HG02610 (cell line): Measurements from ENCODE around the gene CHAC1.

Source experiments
- ATAC-seq: cut with Tn5 transposase; IDR thresholded peaks from one replicate; pipeline ENCODE4 v1.9.1; 2021; ENCODE audit warnings: mild to moderate bottlenecking, moderate library complexity; ENCODE audit not compliant: unreplicated experiment

The CHAC1 gene

GRCh38 chr15:40923551-40923950 is 29.7 kb upstream of the CHAC1 start:
- no peak for ATAC-seq

GRCh38 chr15:40925495-40925862 is 27.8 kb upstream of the CHAC1 start:
- no peak for ATAC-seq

DNA sequence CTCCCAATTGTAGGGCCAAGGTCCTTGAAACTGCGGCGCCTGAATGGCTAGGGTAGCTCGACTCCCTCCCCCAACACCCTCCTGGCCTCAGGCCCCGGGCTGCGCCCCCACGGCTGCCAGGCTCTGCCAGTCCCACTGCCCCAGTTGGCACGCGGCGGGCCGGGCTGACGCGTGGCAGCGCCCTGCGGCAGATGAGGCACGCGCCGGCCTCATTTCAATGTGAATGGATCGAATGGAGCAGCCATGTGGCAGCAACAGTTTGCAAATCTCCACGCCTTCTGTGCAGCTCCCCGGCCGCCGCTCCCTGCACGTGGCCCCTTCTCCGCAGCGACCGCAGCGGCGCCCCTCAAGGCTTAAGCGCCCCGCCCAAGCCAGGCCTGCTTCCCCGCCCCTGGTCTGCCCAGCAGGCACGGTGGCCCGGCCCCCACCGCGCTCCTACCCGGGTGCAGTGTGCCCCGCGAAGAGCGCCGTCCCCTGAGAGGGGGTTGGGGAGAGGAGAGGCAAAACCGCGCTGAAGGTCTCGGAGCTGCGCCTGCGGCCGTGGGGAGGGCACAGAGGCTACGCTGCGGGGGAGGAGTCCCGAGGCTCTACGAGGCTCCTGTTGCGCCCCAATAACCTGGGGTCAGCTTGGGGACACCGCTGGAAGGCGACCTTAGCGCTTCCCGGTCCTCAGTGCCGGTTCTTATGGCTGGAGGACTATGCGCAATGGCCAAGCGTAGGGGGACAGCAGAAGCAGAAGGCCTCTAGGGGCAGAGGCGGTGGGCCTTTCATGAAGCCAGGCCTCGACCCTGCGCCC is 27.2 kb upstream of the CHAC1 start:
- no peak for ATAC-seq

DNA sequence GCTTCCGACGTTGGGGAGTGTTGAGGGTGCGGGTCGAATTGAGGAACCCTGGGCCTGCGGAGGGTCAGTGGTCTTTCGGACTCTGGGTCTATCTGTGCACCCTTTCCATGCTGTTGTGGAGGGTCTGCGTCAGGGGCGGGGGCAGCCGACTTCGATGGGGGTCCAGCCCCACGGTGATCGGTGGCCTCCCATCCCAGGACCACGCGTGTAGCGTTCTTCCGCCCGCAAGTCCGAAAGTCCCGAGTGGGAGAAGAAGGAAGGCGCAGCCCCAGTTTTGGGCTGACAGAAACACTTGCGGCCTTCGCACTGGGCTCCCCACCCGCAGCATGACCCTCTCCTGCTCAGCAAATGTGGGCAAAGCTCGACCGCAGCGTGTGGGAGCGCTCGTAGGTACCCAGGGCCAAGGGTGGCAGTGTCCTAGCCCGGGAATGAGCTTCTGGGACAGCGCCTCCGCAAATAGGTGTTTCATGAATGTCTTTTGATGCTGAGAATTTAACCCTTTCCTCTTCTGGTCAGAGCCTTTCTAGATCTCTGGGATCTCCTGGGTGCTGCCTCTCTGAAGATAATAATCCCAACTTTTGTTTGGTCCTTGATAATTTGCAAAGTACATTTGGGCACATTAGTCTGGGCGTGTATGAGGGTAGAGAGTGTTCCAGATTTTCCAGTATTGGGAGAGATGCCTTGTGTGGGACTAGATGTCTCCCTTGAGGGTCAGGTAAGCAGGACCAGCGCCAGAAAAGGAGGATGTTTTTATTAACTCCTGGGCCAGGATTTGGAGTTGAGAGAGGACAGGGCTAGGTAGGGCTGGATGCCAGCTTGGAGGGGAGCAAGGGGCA is 26.4 kb upstream of the CHAC1 start:
- no peak for ATAC-seq

- no peak for ATAC-seq
Observed at GRCh38 chr15:40927495-40927872, 25.8 kb upstream of the CHAC1 start.

GRCh38 chr15:40927873-40928806 is 25.1 kb upstream of the CHAC1 start:
- ATAC-seq: no peak

- no peak for ATAC-seq
Observed at GRCh38 chr15:40928821-40929659, 24.2 kb upstream of the CHAC1 start, which contains the start of gene DLL4. Gene DLL4 (plus strand): TSS chr15:40929340. CDS start chr15:40929669, 329 bp downstream.

- ATAC-seq: no peak
Observed at GRCh38 chr15:40929660-40930429, 23.4 kb upstream of the CHAC1 start.

- ATAC-seq: no peak
Observed at GRCh38 chr15:40930430-40931299, 22.6 kb upstream of the CHAC1 start.

- no peak for ATAC-seq
Observed at GRCh38 chr15:40931300-40932142, 21.8 kb upstream of the CHAC1 start.

DNA sequence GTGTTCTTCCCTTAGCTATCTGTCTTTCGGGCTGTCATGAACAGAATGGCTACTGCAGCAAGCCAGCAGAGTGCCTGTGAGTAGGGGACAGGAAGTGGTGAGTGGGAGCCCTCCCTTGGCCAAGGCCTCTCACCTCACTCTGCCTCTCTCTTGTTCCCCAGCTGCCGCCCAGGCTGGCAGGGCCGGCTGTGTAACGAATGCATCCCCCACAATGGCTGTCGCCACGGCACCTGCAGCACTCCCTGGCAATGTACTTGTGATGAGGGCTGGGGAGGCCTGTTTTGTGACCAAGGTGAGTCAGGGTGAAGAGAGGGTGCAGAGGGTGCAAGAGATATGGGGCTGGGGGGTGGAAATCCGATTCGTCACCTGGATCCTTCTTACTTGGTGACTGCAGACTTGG is 21.1 kb upstream of the CHAC1 start:
- no peak for ATAC-seq

DNA sequence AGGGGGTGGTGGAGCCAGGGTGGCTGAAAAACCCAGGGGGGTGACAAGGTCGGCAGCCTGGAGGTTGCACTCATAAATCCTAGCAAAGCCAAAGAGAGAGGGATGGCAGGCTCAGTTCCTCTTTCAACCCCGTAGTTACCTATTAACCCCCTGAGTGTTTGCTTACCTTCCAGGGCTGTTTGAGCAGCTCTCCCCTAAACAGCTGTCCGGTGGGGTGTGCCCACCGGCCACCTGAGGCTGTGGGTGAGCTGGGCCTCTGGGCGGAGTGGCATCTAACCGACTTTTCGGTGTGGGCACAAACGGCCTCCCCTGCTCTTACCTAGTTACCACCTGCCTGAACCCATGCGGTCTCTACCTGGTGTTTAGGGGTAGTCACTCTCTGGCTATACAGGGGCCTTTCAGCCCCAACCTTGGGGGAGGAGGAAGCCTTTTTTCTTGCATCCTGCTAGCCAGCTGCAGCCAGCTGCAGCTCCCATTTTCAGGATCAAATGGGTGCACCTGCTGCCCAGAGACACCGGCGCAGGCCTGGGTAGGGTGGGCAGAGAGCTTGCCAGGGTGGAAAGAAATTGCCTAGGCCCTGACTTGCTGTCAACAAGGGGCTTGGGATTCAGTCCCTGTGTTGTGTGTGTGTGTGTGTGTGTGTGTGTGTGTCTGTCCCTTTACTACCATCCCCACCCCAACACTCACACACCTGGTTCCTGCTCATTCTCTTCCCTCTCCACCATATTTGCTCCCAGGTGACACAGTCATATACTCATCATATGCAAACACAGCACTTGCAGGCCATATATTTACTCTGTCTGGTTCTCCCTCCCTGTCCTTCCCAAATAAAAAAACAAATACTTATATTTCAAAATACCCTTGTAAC is 20.4 kb upstream of the CHAC1 start:
- ATAC-seq: no peak

DNA sequence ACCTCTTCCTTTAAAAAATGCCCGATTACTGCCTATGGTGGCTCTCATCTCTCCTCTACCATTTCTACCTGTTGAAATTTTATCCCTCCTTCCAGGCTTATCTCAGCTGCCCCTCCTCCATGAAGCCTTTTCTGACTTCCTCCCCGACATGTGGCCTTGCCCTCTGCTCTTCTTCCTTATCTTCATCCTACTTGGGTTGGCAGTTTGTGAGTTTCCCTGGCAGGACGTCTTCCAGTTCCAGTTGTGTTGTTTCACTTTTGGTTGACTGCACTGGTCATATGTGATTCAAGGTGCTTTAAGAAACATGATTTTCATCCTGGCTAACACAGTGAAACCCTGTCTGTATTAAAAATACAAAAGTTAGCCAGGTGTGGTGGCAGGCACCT is 19.8 kb upstream of the CHAC1 start:
- no peak for ATAC-seq

- no peak for ATAC-seq
Observed at GRCh38 chr15:40934457-40934856, 18.8 kb upstream of the CHAC1 start.

- no peak for ATAC-seq
Observed at GRCh38 chr15:40936234-40936708, 17.0 kb upstream of the CHAC1 start.
